MM.1S (cell line): ENCODE results near the gene LEPROT.

Experiments used
- DNase-seq: peaks from one replicate; pipeline ENCODE4 v3.0.0-alpha.2; 2015
- H2AFZ ChIP-seq: fragments of 300-600 bp; sonication (generic); 2 replicates; pipeline ENCODE4 v1.6.0; 2016; ENCODE audit warnings: antibody characterized with exemption, low read length
- H3F3A ChIP-seq: fragments of 300-600 bp; sonication (generic); 2 replicates; pipeline ENCODE4 v1.6.1; 2016; ENCODE audit warnings: mild to moderate bottlenecking, antibody characterized with exemption, low read length, moderate library complexity, mixed read lengths; ENCODE audit not compliant: insufficient read depth
- H3K27ac ChIP-seq: fragments of 300-600 bp; sonication (generic); 2 replicates; pipeline ENCODE4 v1.5.1; 2016; ENCODE audit warnings: mild to moderate bottlenecking, low read length
- H3K27me3 ChIP-seq: fragments of 300-600 bp; sonication (generic); replicated peaks from 2 replicates; pipeline ENCODE4 v1.6.0; 2016; ENCODE audit warnings: low read length; ENCODE audit not compliant: insufficient read depth
- H3K36me3 ChIP-seq: fragments of 300-600 bp; sonication (generic); replicated peaks from 2 replicates; pipeline ENCODE4 v1.6.1; 2016; ENCODE audit warnings: mild to moderate bottlenecking, low read length, mixed read lengths; ENCODE audit not compliant: insufficient read depth
- H3K4me1 ChIP-seq: fragments of 300-600 bp; sonication (generic); 2 replicates; pipeline ENCODE4 v1.6.1; 2016; ENCODE audit warnings: low read length, mixed read lengths
- H3K4me2 ChIP-seq: fragments of 300-600 bp; sonication (generic); 2 replicates; pipeline ENCODE4 v1.6.0; 2016; ENCODE audit warnings: low read depth, low read length
- H3K4me3 ChIP-seq: fragments of 300-600 bp; sonication (generic); 2 replicates; pipeline ENCODE4 v1.5.1; 2016; ENCODE audit warnings: low read length, mixed read lengths
- H3K79me2 ChIP-seq: fragments of 300-600 bp; sonication (generic); 2 replicates; pipeline ENCODE4 v1.6.1; 2016; ENCODE audit warnings: mixed run types, low read length, mixed read lengths
- H3K9ac ChIP-seq: fragments of 300-600 bp; sonication (generic); 2 replicates; pipeline ENCODE4 v1.6.1; 2016; ENCODE audit warnings: low read length, mixed read lengths
- H3K9me2 ChIP-seq: fragments of 300-600 bp; sonication (generic); replicated peaks from 2 replicates; pipeline ENCODE4 v1.6.1; 2016; ENCODE audit warnings: mild to moderate bottlenecking, low read length, mixed read lengths; ENCODE audit not compliant: insufficient read depth
- H3K9me3 ChIP-seq: fragments of 300-600 bp; sonication (generic); replicated peaks from 2 replicates; pipeline ENCODE4 v1.6.1; 2016; ENCODE audit warnings: mild to moderate bottlenecking, low read length, mixed read lengths; ENCODE audit not compliant: insufficient read depth
- H4K20me1 ChIP-seq: fragments of 300-600 bp; sonication (generic); 2 replicates; pipeline ENCODE4 v1.6.1; 2016; ENCODE audit warnings: mild to moderate bottlenecking, low read length, moderate library complexity, mixed read lengths; ENCODE audit not compliant: insufficient read depth
- EZH2 ChIP-seq: fragments of 300-600 bp; sonication (generic); optimal IDR thresholded peaks from 2 replicates; pipeline ENCODE3; 2017; ENCODE audit warnings: low read depth, mild to moderate bottlenecking, antibody characterized with exemption, low read length, mixed read lengths
- EZH2phosphoT487 ChIP-seq: fragments of 300-600 bp; sonication (generic); IDR thresholded peaks from 2 replicates; pipeline ENCODE4 v1.6.1; 2018; ENCODE audit warnings: antibody characterized with exemption, low read length
- TF ChIP-seq, protein P1 (sequence below): fragments of 300-600 bp; sonication (generic); IDR thresholded peaks from 2 replicates; pipeline ENCODE4 v1.5.1; 2016; ENCODE audit warnings: antibody characterized with exemption, low read length, mixed read lengths

The LEPROT gene

DNA sequence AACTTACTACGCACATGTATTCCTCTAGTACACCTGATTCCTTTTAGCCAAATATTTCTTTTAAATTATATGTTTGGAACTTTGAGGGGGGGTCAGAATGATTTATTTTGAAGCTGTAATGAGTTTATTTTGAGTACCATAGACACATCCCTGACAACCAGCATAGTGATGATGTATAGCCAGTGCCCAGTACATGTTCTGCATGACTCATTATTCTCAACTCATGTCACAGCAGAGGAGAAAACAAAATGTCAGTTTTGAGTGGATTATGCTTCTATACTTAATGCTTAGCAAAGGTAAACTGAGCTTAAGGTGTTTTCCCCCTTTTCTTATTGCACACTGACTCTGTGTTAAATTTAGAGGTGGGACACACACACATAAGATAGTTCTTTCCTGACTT lies 22.4 kb upstream of the LEPROT start:
- Histone ChIP-seq H2AFZ (no peak overlapping the region), H3K9me2 (no peaks in the 10 kb centered on the region), H4K20me1 (no peaks in the 10 kb centered on the region), H3K9me3 (no peaks in the 10 kb centered on the region), H3K27ac (no peak overlapping the region), H3K9ac (no peak overlapping the region), H3F3A (no peaks in the 10 kb centered on the region), H3K27me3 (no peaks in the 10 kb centered on the region), H3K79me2 (no peaks in the 10 kb centered on the region), H3K4me2 (no peak overlapping the region), H3K36me3 (no peaks in the 10 kb centered on the region), H3K4me1 (peaks cover 8% of the 10 kb centered on the region), H3K4me3 (no peak overlapping the region)
- TF ChIP-seq EZH2phosphoT487 (no peak), EZH2 (no peak)
- TF ChIP-seq, protein P1, sequence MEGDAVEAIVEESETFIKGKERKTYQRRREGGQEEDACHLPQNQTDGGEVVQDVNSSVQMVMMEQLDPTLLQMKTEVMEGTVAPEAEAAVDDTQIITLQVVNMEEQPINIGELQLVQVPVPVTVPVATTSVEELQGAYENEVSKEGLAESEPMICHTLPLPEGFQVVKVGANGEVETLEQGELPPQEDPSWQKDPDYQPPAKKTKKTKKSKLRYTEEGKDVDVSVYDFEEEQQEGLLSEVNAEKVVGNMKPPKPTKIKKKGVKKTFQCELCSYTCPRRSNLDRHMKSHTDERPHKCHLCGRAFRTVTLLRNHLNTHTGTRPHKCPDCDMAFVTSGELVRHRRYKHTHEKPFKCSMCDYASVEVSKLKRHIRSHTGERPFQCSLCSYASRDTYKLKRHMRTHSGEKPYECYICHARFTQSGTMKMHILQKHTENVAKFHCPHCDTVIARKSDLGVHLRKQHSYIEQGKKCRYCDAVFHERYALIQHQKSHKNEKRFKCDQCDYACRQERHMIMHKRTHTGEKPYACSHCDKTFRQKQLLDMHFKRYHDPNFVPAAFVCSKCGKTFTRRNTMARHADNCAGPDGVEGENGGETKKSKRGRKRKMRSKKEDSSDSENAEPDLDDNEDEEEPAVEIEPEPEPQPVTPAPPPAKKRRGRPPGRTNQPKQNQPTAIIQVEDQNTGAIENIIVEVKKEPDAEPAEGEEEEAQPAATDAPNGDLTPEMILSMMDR, result no peak
- DNase-seq, result no peak

DNA sequence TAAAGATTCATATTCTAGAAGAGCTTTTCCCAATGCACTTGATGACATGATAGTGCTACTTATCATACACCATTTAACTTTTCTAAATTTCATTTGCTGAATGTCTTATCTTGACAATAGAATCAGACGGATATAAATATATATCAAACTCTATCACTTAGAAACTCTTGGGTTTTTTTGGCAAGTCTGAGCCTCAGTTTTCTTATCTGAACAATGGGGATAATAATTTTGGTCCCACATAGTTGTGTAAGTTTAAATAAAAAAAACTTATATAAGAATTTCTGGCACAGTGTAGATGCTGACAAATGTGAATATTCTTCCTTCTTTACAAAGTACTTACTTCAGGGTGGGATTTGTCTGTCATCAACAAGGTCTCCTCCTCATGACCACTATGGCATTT lies 21.5 kb upstream of the LEPROT start:
- H3K36me3 ChIP-seq, result no peaks in the 10 kb centered on the region
- H3K27ac ChIP-seq, result no peak overlapping the region
- no peaks in the 10 kb centered on the region for H4K20me1 ChIP-seq
- H3K4me2 ChIP-seq, result no peak overlapping the region
- TF ChIP-seq EZH2, result no peak
- TF ChIP-seq EZH2phosphoT487, result no peak
- TF ChIP-seq, protein P1, result no peak
- DNase-seq, result no peak
- no peaks in the 10 kb centered on the region for H3K9me2 ChIP-seq
- H3K9me3 ChIP-seq, result no peaks in the 10 kb centered on the region
- H3F3A ChIP-seq, result no peaks in the 10 kb centered on the region
- peaks cover 8% of the 10 kb centered on the region for H3K4me1 ChIP-seq
- H3K79me2 ChIP-seq, result no peaks in the 10 kb centered on the region
- no peak overlapping the region for H3K4me3 ChIP-seq
- H3K9ac ChIP-seq, result no peak overlapping the region
- no peaks in the 10 kb centered on the region for H3K27me3 ChIP-seq
- H2AFZ ChIP-seq, result no peak overlapping the region

DNA sequence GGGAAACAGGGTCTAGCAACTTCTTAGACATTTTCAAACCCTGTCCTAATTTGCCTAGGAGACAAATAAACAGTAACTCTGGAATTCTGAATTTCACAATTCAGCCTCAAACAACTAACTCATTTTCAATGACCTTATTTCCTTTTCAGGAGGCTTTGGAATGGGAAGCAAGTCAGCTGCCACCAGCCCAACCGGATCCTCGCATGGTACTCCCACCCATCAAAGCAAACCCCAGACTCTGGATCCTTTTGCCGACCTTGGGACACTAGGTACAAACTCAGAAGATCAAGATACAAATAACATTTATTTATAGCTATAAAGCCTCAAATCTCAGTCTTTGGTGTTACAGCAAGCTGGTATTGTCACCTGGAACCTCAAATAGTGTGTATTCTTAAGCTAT lies 18.9 kb upstream of the LEPROT start:
- TF ChIP-seq EZH2 (no peak), EZH2phosphoT487 (no peak)
- TF ChIP-seq, protein P1, result no peak
- Histone ChIP-seq H3K9me2 (no peaks in the 10 kb centered on the region), H3K36me3 (no peaks in the 10 kb centered on the region), H3K4me2 (no peak overlapping the region), H3K27me3 (no peaks in the 10 kb centered on the region), H3K27ac (no peak overlapping the region), H3K9me3 (no peaks in the 10 kb centered on the region), H3F3A (no peaks in the 10 kb centered on the region), H2AFZ (no peak overlapping the region), H3K9ac (no peak overlapping the region), H3K79me2 (no peaks in the 10 kb centered on the region), H3K4me3 (no peak overlapping the region), H3K4me1 (no peaks in the 10 kb centered on the region), H4K20me1 (no peaks in the 10 kb centered on the region)
- DNase-seq, result no peak
